NCI-H1048 (cell line): ENCODE data around the gene IGSF23.

Experiments used
- DNase-seq: peaks from one replicate; lab custom pipeline; 2025; lab: John Stamatoyannopoulos, UW

The IGSF23 gene

GRCh38 chr19:44613295-44614178 lies at the start of gene IGSF23:
Gene IGSF23, plus strand, starts transcription at chr19:44613563. Its CDS starts 83 bp downstream, at chr19:44613646.
- no peak for DNase-seq

DNA sequence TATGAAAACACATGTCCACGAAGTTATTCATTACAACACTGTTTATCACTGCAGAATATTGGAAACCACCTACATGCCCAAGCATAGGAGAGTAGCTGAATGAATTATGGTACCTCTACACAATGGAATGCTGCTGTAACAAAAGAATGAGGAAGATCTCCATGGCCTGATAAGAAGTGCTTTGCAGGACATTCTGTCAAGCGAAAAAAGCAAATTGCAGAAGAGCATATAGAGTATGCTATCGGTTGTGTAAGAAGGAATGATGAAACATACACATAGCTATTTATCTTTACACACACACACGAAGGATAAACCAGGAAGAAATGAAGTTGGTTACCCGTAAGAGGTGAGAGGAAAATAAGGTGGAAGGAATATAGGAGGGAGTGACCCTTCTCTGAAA lies 46.4 kb upstream of the IGSF23 start:
- no peak for DNase-seq

GRCh38 chr19:44567745-44568144 lies 45.6 kb upstream of the IGSF23 start:
- no peak for DNase-seq

GRCh38 chr19:44570603-44570983 lies 42.8 kb upstream of the IGSF23 start:
- no peak for DNase-seq

DNA sequence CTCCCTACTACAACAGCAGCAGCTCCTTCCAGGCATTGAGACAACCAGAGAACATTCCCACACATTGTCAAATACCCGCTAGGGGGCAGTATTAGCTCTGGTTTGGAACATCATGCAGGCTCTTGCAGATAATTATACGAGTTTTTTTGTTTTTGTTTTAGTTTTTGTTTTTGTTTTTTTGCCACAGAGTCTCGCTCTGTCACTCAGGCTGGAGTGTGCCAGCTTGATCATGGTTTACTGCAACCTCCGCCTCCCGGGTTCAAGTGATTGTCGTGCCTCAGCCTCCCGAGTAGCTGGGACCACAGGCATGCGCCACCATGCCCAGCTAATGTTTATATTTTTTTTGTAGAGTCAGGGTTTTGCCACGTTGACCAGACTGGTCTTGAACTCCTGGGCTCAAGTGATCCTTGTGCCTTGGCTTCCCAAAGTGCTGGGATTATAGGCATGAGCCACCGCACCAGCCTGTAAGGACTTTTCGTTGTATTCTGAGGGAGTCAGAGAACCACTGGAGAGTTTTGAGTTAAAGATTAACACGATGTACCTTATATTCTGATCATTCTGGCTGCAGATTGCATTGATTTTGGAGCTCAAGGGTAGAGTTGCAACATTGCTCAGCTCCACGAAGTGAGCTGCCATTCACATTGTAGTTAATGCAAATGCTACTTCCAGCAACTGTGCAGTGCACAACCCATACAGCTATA lies 42.2 kb upstream of the IGSF23 start:
- peak; percentile 42 for DNase-seq

GRCh38 chr19:44571830-44572580 lies 41.4 kb upstream of the IGSF23 start:
- no peak for DNase-seq

- DNase-seq = no peak
Observed at GRCh38 chr19:44572581-44572900, 40.8 kb upstream of the IGSF23 start.

DNA sequence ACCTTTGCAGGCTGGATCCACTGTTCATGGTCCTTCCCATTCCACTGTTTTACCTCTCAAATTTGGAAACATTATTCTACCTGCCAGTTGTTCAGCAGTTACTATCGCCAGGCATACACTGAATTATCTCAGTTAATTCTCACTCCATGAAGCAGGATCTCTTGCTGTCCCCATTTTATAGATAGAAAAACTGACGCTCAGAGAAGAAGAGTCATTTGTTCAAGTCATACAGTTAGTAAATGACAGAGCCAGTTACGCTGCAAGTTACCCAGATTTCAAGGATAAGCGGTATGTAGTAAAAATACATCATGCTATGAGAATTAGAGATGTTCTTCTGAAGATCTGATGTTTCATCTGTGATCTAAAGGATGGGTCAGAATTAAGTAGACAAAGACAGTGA lies 40.2 kb upstream of the IGSF23 start:
- no peak for DNase-seq

DNA sequence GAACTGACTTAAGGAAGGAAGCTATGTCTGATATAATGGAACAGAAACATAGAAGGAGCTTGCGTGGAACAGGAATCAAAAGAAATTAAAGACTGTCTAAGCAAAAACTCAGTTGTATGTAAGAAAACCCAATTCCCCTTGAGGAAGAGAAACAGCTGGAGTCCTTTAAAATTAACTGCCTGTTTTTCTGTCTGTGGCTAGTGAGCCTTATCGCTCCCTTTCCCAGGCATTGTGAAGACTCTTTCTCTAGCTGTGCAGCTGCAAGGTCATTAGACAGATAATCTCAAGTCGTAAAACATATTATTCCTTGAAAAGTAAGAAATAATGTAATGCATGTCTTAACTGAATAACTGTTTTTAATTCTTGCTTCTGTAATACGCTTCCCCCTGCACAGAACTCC lies 39.7 kb upstream of the IGSF23 start:
- DNase-seq = no peak

DNA sequence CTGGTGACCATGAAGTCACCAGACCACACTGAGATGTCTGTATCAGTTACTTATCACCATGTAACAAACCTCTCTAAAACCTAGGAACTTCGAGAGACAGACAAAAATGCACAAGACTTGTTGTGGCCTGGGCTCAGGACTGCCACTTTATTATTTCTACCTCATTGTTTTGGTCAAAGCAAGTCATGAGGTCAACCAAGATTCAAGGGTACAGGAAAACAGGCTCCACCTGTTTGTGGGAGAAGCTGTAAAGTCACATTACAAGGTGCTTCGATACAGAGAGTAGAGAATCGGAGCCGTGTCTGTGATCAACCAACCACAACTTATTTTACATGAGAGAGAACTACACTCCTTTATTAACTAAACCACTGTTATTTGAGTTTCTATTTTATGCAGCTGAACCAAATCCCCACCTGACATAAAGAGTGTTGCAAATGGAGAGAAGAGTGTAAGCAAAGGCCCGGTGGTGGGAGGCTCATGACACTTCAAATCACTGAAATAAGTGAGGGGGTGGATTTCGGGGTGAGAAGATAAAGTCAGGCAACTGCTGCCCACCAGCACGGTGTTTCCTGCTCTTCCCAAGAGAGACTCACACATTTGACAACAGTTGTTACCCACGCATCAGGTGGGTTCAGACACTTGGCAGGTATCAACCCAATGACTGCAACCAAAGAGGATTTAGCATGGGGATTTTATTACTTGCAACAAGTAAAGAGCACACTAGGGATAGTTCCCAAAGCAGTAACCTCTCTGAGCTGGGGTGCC lies 39.0 kb upstream of the IGSF23 start:
- no peak for DNase-seq

DNA sequence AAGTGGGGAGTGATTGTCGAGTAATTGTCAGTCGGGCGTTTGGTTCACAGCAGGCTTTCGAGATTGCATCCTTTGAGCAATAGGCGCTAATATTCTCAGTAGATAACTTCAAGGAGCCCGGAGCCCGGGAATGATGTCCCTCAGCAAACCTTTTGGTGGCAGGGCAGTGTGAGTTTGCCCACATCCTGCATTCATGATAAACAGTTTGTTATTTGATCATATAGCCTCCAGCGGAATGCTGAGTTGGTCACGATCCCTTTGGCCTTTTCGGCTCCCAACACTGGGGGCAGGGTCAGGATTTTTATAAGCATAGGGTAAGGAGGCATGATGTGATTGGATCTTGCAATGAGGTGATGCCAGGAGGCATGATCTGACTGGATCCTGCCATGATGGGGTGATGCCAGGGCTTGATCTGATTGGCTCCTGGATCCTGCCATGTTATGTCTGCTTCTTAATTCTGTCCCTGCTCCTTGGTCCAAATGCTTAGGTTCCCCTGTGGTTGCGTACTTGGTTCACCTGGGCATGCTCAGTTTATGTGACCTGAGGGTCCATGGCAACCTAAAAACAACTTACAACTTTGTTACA lies 38.2 kb upstream of the IGSF23 start:
- no peak for DNase-seq

GRCh38 chr19:44576843-44577565 lies 36.4 kb upstream of the IGSF23 start:
- DNase-seq = no peak

GRCh38 chr19:44577566-44577874 lies 35.8 kb upstream of the IGSF23 start:
- no peak for DNase-seq

DNA sequence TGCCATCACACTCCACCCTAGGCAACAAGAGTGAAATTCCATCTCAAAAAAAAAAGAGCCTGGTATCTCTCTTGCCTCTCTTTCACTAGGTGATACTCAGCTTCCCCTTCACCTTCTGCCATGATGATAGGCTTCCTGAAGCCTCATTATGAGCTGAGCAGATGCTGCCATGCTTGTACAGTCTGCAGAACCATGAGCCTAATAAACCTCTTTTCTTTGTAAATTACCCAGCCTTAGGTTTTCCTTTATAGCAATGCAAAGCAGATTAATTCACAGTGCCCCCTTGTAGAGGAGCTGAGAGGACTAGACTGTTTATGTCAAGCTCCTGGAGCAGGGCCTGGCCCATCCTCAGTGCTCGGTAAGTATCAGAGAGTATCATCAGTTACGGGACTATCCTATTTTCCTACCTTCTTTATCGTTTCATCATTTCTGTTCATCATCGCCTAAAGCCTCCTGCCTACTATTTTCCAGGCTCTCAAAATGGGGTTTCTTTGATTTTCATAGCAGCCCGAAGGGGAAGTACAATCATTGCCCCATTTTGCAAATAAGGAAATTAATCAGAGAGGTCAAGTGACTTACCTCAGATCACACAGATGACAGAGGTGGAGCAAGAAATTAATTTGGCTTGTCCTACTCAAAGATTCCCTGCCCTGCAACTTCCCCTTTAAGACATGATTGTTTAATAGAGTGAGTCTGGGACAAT lies 33.5 kb upstream of the IGSF23 start:
- no peak for DNase-seq

DNA sequence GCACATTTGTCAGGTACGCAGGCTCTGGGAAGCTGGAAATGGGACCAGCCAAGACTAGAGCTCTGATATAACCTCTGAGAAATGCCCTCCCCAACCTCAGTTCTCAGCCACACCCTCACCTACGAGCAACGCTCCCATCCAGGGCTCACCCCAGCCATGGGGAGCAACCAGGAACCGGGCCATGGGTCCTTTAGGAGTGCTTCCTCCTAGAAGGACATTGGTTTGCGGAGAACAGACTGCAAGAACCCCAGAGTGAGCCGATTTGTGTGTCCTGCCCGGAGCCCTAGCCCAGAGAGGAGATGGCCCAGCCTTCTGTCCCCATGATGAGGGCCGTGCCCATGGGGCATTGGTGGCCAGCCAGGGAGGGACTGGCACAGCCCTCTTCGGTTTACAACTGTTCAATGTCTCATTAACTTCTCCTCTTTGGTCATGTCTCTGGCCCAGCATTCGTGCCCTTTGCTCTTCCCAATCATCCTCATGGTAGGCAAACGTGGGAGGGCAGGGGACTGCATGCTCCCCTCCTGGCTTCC lies 32.9 kb upstream of the IGSF23 start:
- DNase-seq = no peak

DNA sequence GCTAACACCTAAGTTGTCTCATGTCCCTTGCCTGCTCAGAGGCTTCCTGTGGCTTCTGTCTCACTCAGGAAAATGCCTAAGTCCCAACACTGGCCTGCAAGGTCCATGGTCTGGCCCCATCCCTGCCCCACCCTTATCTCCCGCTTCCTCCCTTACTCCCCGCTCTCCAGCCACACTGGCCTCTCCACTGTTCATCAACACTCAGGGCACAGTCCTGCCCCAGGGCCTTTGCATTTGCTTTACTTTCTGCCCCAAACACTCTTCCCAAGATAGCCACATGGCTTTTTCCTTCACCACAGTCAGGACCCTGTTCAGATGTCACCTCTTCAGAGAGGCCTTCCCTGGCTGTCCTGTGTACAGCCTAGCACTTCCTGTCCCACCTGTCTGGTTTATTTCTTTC lies 32.1 kb upstream of the IGSF23 start:
- DNase-seq = no peak

GRCh38 chr19:44582581-44583265 lies 30.6 kb upstream of the IGSF23 start:
- DNase-seq = no peak

GRCh38 chr19:44585371-44586133 lies 27.8 kb upstream of the IGSF23 start:
- no peak for DNase-seq
